DOHH2 (cell line): ENCODE results near the gene CCDC69.

Experiments
- H3F3A ChIP-seq: fragments of 200-600 bp; sonication (generic), shearing (Covaris generic); 2 replicates; pipeline ENCODE4 v1.6.0; 2016; ENCODE audit warnings: antibody characterized with exemption, mild to moderate bottlenecking; ENCODE audit not compliant: control insufficient read depth, insufficient read depth
- H3K27ac ChIP-seq: fragments of 200-600 bp; sonication (generic); 2 replicates; pipeline ENCODE4 v1.5.1; 2014; ENCODE audit warnings: low read depth, mild to moderate bottlenecking, low read length, moderate library complexity
- H3K27me3 ChIP-seq: fragments of 200-600 bp; sonication (generic); 2 replicates; pipeline ENCODE4 v1.6.1; 2014; ENCODE audit warnings: mild to moderate bottlenecking, low read length, mixed read lengths; ENCODE audit not compliant: control insufficient read depth
- H3K36me3 ChIP-seq: fragments of 200-600 bp; sonication (generic); 2 replicates; pipeline ENCODE4 v1.6.1; 2014; ENCODE audit warnings: mild to moderate bottlenecking, low read length, moderate library complexity, mixed read lengths; ENCODE audit not compliant: control insufficient read depth
- H3K4me1 ChIP-seq: fragments of 200-600 bp; sonication (generic); 2 replicates; pipeline ENCODE4 v1.6.1; 2014; ENCODE audit warnings: mild to moderate bottlenecking, low read length, mixed read lengths; ENCODE audit not compliant: control insufficient read depth
- H3K4me2 ChIP-seq: fragments of 200-600 bp; sonication (generic); 2 replicates; pipeline ENCODE4 v1.6.0; 2014; ENCODE audit warnings: mild to moderate bottlenecking, low read length, moderate library complexity
- H3K4me3 ChIP-seq: fragments of 200-600 bp; sonication (generic); 2 replicates; pipeline ENCODE4 v1.5.1; 2014; ENCODE audit warnings: mild to moderate bottlenecking, low read length, mixed read lengths
- H3K79me2 ChIP-seq: fragments of 200-600 bp; sonication (generic); 2 replicates; pipeline ENCODE4 v1.6.1; 2014; ENCODE audit warnings: mild to moderate bottlenecking, low read length, mixed read lengths; ENCODE audit not compliant: control insufficient read depth
- H3K9me2 ChIP-seq: fragments of 200-600 bp; sonication (generic); replicated peaks from 2 replicates; pipeline ENCODE4 v1.6.1; 2014; ENCODE audit warnings: mild to moderate bottlenecking, low read length, mixed read lengths; ENCODE audit not compliant: control insufficient read depth
- H3K9me3 ChIP-seq: fragments of 200-600 bp; sonication (generic); 2 replicates; pipeline ENCODE4 v1.6.1; 2014; ENCODE audit warnings: antibody characterized with exemption, low read length, mixed read lengths; ENCODE audit not compliant: control insufficient read depth, insufficient read depth
- H4K20me1 ChIP-seq: fragments of 200-600 bp; sonication (generic); 2 replicates; pipeline ENCODE4 v1.6.0; 2014; ENCODE audit warnings: low read depth, mild to moderate bottlenecking, antibody characterized with exemption, low read length, moderate library complexity; ENCODE audit not compliant: control insufficient read depth, insufficient read depth
- CTCF ChIP-seq: fragments of 200-600 bp; sonication (generic); IDR thresholded peaks from one replicate; pipeline ENCODE4 v1.5.1; 2014; ENCODE audit warnings: antibody characterized with exemption, mild to moderate bottlenecking, low read depth, low read length; ENCODE audit not compliant: poor library complexity, severe bottlenecking
- EZH2phosphoT487 ChIP-seq: fragments of 200-600 bp; sonication (generic); IDR thresholded peaks from 2 replicates; pipeline ENCODE4 v1.6.1; 2017; ENCODE audit warnings: borderline replicate concordance, mild to moderate bottlenecking, antibody characterized with exemption, low read length, moderate library complexity, mixed read lengths

Gene CCDC69

GRCh38 chr5:151147033-151147432 lies 76.9 kb downstream of the CCDC69 start:
- no peak overlapping the region for H3K4me2 ChIP-seq
- peaks cover under 1% of the 10 kb centered on the region; the same call in 1 of the 2 replicates for H3K27me3 ChIP-seq
- no peaks in the 10 kb centered on the region for H3K9me2 ChIP-seq
- H3K4me1 ChIP-seq = peaks cover 24% of the 10 kb centered on the region
- no peaks in the 10 kb centered on the region for H3K9me3 ChIP-seq
- H3K27ac ChIP-seq = no peak overlapping the region
- H3K79me2 ChIP-seq = no peaks in the 10 kb centered on the region
- peaks cover 3% of the 10 kb centered on the region for H3F3A ChIP-seq
- H4K20me1 ChIP-seq = no peaks in the 10 kb centered on the region
- no peak overlapping the region for H3K4me3 ChIP-seq
- no peak for TF ChIP-seq CTCF
- no peak for TF ChIP-seq EZH2phosphoT487
- no peaks in the 10 kb centered on the region for H3K36me3 ChIP-seq

DNA sequence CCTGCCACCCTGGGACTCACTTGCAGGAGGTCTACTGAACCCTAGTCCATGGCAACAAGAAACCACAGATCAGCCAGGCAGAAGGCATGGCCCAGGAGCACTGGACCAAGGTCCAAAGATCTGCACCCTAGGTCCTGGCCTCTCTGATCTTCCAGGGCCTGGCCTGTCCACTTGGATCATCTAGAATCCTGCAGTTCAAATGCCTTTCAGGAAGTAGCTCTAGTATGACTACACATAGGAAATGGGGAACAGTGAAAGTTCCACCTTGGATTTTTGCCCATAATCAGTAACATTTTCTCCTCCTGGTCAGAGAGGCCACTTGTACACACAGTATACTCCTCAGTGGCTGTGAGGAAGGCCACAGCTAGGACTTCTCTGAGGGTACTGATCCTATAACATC lies 77.8 kb downstream of the CCDC69 start:
- Histone ChIP-seq H3K4me3 (no peak overlapping the region), H3K4me1 (peaks cover 24% of the 10 kb centered on the region), H3K79me2 (no peaks in the 10 kb centered on the region), H3K27ac (no peak overlapping the region), H3K4me2 (no peak overlapping the region), H3K9me3 (no peaks in the 10 kb centered on the region), H3K9me2 (no peaks in the 10 kb centered on the region), H3F3A (peaks cover 3% of the 10 kb centered on the region), H3K36me3 (no peaks in the 10 kb centered on the region), H3K27me3 (peaks cover 7% of the 10 kb centered on the region), H4K20me1 (no peaks in the 10 kb centered on the region)
- no peak for TF ChIP-seq CTCF
- no peak for TF ChIP-seq EZH2phosphoT487

GRCh38 chr5:151144922-151145321 lies 79.0 kb downstream of the CCDC69 start:
- H3F3A ChIP-seq = no peaks in the 10 kb centered on the region; the same call in 1 of the 2 replicates
- no peaks in the 10 kb centered on the region for H3K79me2 ChIP-seq
- H3K27ac ChIP-seq = no peak overlapping the region
- H3K9me3 ChIP-seq = no peaks in the 10 kb centered on the region
- TF ChIP-seq CTCF = no peak
- TF ChIP-seq EZH2phosphoT487 = no peak
- no peak overlapping the region for H3K4me3 ChIP-seq
- H4K20me1 ChIP-seq = no peaks in the 10 kb centered on the region
- H3K4me2 ChIP-seq = no peak overlapping the region
- H3K27me3 ChIP-seq = peaks cover 7% of the 10 kb centered on the region
- H3K4me1 ChIP-seq = peaks cover 15% of the 10 kb centered on the region
- no peaks in the 10 kb centered on the region for H3K9me2 ChIP-seq
- H3K36me3 ChIP-seq = no peaks in the 10 kb centered on the region

DNA sequence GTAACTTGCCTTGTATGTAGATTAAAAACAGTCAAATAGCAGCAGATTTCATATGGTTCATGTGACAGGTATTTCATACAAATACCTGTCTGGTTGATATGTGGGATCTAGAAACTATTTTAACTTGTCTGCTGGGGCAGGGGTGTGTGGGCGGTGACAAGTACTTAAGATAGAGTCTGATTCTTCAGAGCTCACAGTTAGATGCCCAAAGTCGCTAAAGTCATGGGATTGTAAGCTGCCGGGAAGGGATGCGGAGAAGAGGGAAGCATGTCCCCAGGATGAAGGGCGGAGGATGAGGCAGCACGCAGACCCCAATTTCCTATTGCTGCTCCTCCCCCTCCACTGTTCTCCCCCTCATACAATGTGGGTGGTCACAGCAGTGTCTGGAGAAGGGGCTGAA lies 79.6 kb downstream of the CCDC69 start:
- Histone ChIP-seq H3K79me2 (no peaks in the 10 kb centered on the region), H3K4me1 (peaks cover 11% of the 10 kb centered on the region), H3K27ac (no peak overlapping the region), H3K4me2 (no peak overlapping the region), H3K9me2 (no peaks in the 10 kb centered on the region), H3K27me3 (peaks cover 7% of the 10 kb centered on the region), H4K20me1 (no peaks in the 10 kb centered on the region), H3F3A (no peaks in the 10 kb centered on the region; the same call in 1 of the 2 replicates), H3K9me3 (no peaks in the 10 kb centered on the region), H3K4me3 (no peak overlapping the region), H3K36me3 (no peaks in the 10 kb centered on the region)
- TF ChIP-seq CTCF (no peak), EZH2phosphoT487 (no peak)
